OCI-LY7 (cell line): ENCODE measurements around the gene MEAF6. TPM values are rescaled to one million over a fixed set of nuclear protein-coding genes. Genes with fewer than 3 reads are reported as not detected.

Source experiments
- BruUV-seq: library from RNA; stranded (reverse); fragments of 400-500 nt; replicated peaks from 2 replicates; lab custom pipeline; 2021; lab: Mats Ljungman, UMichigan
- CTCF ChIA-PET: fragments of 300-600 bp; sonication (Branson Sonifier 250); formaldehyde crosslinking; loops from one replicate; lab custom pipeline; 2022; ENCODE audit warnings: antibody characterized with exemption; ENCODE audit not compliant: unreplicated experiment; lab: Charles Lee
- POLR2A ChIA-PET: fragments of 300-600 bp; sonication (Branson Sonifier 250); formaldehyde crosslinking; loops from one replicate; lab custom pipeline; 2022; ENCODE audit warnings: antibody characterized with exemption; lab: Charles Lee
- DNase-seq: peaks from one replicate; pipeline ENCODE4 v3.0.0-alpha.2; 2015; ENCODE audit warnings: low spot score
- H2AFZ ChIP-seq: fragments of 200-600 bp; sonication (generic), shearing (Covaris generic); 2 replicates; pipeline ENCODE4 v1.6.1; 2014; ENCODE audit warnings: mild to moderate bottlenecking, antibody characterized with exemption, low read length, moderate library complexity
- H3K27ac ChIP-seq: fragments of 200-600 bp; sonication (generic); 2 replicates; pipeline ENCODE4 v1.5.1; 2014; ENCODE audit warnings: mixed run types, low read depth, mild to moderate bottlenecking, moderate library complexity, low read length, inconsistent platforms; ENCODE audit not compliant: poor library complexity, severe bottlenecking
- H3K36me3 ChIP-seq: fragments of 200-600 bp; sonication (generic); 2 replicates; pipeline ENCODE4 v1.6.1; 2014; ENCODE audit warnings: mild to moderate bottlenecking, antibody characterized with exemption, low read length, moderate library complexity, mixed read lengths; ENCODE audit not compliant: insufficient read depth
- H3K4me1 ChIP-seq: fragments of 200-600 bp; sonication (generic); 2 replicates; pipeline ENCODE4 v1.5.1; 2014; ENCODE audit warnings: mild to moderate bottlenecking, low read length; ENCODE audit not compliant: insufficient read depth, poor library complexity, severe bottlenecking
- H3K4me2 ChIP-seq: fragments of 200-600 bp; sonication (generic); 2 replicates; pipeline ENCODE4 v1.6.1; 2014; ENCODE audit warnings: mild to moderate bottlenecking, low read length
- H3K4me3 ChIP-seq: fragments of 200-600 bp; sonication (generic); 2 replicates; pipeline ENCODE4 v1.5.1; 2014; ENCODE audit warnings: mild to moderate bottlenecking, low read depth, low read length; ENCODE audit not compliant: poor library complexity, severe bottlenecking
- H3K79me2 ChIP-seq: fragments of 200-600 bp; sonication (generic); 2 replicates; pipeline ENCODE4 v1.6.1; 2016; ENCODE audit warnings: low read depth, mild to moderate bottlenecking, low read length, moderate library complexity, mixed read lengths; ENCODE audit not compliant: insufficient read depth
- H3K9me2 ChIP-seq: fragments of 200-600 bp; sonication (generic); 2 replicates; pipeline ENCODE4 v1.6.1; 2016; ENCODE audit warnings: mild to moderate bottlenecking, low read length, mixed read lengths; ENCODE audit not compliant: insufficient read depth
- H3K9me3 ChIP-seq: fragments of 200-600 bp; sonication (generic); 2 replicates; pipeline ENCODE4 v1.6.1; 2014; ENCODE audit warnings: mild to moderate bottlenecking, mixed run types, low read length, mixed read lengths
- H4K20me1 ChIP-seq: fragments of 200-600 bp; sonication (generic); 2 replicates; pipeline ENCODE4 v1.6.1; 2014; ENCODE audit warnings: mild to moderate bottlenecking, antibody characterized with exemption, low read length, moderate library complexity, mixed read lengths; ENCODE audit not compliant: insufficient read depth
- EZH2phosphoT487 ChIP-seq: fragments of 200-600 bp; sonication (generic); IDR thresholded peaks from 2 replicates; pipeline ENCODE4 v1.6.1; 2018; ENCODE audit warnings: low read depth, borderline replicate concordance, mild to moderate bottlenecking, mixed run types, antibody characterized with exemption, low read length, moderate library complexity, mixed read lengths
- intact Hi-C: fragments of 100-400 bp; cut with micrococcal nuclease; formaldehyde crosslinking; loops from one replicate; pipeline ENCODE4 v1.10.0; 2022; ENCODE audit not compliant: unreplicated experiment
- total RNA-seq, 2 experiments: library from RNA; depleted of rRNA in 1 of 2; stranded (reverse); fragments of >200 nt in 1 of 2; shearing (Covaris generic) in 1 of 2; gene quantifications; 2 replicates each; pipeline ENCODE4 v1.2.3, GENCODE V29; 2014 to 2022
- TF ChIP-seq, protein P1 (sequence below): fragments of 200-600 bp; sonication (generic); conservative IDR thresholded peaks from 2 replicates; pipeline ENCODE4 v1.5.1; 2014; ENCODE audit warnings: mild to moderate bottlenecking, antibody characterized with exemption, low read length, moderate library complexity, mixed read lengths

MEAF6 gene
- total RNA-seq, 2 experiments from 2014 or later = 69.8 to 74.3 TPM

DNA sequence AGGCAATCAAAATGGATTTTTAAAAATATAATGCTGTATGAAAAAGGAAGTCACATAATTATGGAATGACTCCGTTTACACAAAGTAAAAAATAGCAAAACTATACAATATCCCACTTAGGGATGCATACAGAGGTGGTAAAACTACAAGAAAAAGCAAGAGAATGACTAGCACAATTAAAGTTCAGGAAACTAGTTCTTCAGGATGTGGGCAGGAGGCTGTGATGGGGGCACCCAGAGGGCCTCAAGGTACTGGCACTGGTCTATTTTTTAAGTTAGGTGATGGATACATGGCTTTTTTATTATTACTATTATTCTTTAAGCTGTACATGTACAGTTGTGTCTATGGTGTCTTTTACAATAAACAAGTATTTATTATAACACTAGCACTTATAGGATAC lies 41.6 kb downstream of the MEAF6 start:
- no peaks in the 10 kb centered on the region for H3K9me2 ChIP-seq
- peaks cover 5% of the 10 kb centered on the region; the same call in 1 of the 2 replicates for H4K20me1 ChIP-seq
- H3K79me2 ChIP-seq = peaks cover 34% of the 10 kb centered on the region
- no peak for DNase-seq
- no TSS peak for BruUV-seq
- peaks cover 34% of the 10 kb centered on the region for H3K4me1 ChIP-seq
- intact Hi-C loops = no loop called here
- no peak overlapping the region for H3K27ac ChIP-seq
- peaks cover 22% of the 10 kb centered on the region for H3K36me3 ChIP-seq
- H3K4me3 ChIP-seq = no peak overlapping the region
- H2AFZ ChIP-seq = no peak overlapping the region
- peak overlapping the region; percentile 97 for H3K4me2 ChIP-seq
- ChIA-PET CTCF (interaction anchor here (0.7 kb wide), 1 partner anchor 14 kb away, joined by 3 read pairs; no protein-coding TSS in a partner anchor), POLR2A (interaction anchor here (0.6 kb wide), 1 partner anchor 233 kb away, joined by 3 read pairs; no protein-coding TSS in a partner anchor)
- H3K9me3 ChIP-seq = no peaks in the 10 kb centered on the region
- TF ChIP-seq, protein P1, sequence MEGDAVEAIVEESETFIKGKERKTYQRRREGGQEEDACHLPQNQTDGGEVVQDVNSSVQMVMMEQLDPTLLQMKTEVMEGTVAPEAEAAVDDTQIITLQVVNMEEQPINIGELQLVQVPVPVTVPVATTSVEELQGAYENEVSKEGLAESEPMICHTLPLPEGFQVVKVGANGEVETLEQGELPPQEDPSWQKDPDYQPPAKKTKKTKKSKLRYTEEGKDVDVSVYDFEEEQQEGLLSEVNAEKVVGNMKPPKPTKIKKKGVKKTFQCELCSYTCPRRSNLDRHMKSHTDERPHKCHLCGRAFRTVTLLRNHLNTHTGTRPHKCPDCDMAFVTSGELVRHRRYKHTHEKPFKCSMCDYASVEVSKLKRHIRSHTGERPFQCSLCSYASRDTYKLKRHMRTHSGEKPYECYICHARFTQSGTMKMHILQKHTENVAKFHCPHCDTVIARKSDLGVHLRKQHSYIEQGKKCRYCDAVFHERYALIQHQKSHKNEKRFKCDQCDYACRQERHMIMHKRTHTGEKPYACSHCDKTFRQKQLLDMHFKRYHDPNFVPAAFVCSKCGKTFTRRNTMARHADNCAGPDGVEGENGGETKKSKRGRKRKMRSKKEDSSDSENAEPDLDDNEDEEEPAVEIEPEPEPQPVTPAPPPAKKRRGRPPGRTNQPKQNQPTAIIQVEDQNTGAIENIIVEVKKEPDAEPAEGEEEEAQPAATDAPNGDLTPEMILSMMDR = no peak
- no peak for TF ChIP-seq EZH2phosphoT487

DNA sequence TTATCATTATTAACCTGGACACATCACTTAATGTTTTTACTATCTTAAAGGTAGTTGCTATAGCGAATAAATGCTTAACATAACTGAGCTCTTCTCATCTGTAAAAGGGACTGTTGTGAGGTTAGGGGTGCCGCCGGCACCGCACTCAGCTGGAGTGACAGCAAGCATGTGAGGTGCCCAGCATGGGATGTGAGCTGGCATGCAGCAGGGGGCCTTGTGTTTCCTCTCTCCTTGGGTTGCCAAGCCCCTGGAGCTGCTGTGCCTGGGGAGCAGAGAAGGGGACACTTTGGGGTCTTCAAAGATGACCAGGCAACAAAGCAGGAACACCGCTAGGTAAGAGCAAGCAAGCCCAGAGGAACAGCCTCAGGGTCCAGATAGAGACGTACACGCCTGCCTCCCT lies 42.3 kb downstream of the MEAF6 start:
- peaks cover 15% of the 10 kb centered on the region for H3K36me3 ChIP-seq
- POLR2A ChIA-PET = no interaction called here
- intact Hi-C loops = no loop called here
- H4K20me1 ChIP-seq = no peaks in the 10 kb centered on the region
- H3K79me2 ChIP-seq = peaks cover 27% of the 10 kb centered on the region
- TF ChIP-seq EZH2phosphoT487 = no peak
- TF ChIP-seq, protein P1 = no peak
- H3K9me2 ChIP-seq = no peaks in the 10 kb centered on the region
- no peak overlapping the region for H3K4me3 ChIP-seq
- BruUV-seq = no TSS peak
- no peaks in the 10 kb centered on the region for H3K9me3 ChIP-seq
- no peak for DNase-seq
- CTCF ChIA-PET = no interaction called here
- H3K4me2 ChIP-seq = no peak overlapping the region
- no peak overlapping the region for H3K27ac ChIP-seq
- peaks cover 27% of the 10 kb centered on the region for H3K4me1 ChIP-seq
- H2AFZ ChIP-seq = no peak overlapping the region

DNA sequence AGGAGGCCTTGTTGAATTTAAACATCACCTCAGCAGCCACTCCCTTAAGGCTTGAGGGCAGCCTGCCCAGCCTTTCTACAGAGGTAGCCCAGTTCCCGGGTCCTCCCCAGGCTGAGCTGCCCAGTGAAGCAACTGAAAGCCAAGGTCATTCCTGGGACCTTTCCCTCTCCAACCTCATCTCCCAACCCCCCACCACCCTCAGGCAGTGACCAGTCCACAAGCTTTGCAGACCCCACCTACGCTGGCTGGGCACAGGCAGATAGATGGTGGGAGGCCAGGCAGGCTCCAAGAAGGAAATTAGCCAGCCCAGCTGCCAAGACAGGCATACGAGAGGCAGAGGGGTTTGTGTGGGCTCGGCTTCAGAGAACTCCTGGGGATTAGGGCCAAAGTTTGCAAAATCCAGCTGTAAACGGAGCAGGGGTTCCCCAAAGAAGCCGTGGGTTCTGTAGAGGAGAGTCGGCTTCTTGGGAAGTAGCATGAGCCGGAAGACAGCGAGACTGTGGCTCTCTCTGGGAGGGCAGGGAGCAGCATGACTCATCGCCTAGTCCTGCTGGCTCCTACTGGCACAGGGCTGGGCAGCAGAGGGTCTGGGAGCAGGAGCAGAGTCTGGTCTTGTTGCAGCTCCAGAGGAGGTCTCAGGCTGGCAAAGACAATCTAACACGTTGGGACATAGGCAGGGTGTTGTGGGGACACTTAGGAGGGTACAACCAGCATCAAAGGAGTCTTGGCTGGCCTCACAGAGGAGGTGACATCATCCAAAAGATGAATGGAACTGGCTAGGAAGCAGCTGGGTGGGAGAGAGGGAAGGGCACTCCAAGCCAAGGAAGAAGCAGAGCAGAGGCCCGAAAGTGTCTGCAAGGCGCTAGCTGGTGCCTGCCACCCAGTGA lies 43.0 kb downstream of the MEAF6 start:
- H3K4me2 ChIP-seq = no peak overlapping the region
- no peaks in the 10 kb centered on the region for H3K9me3 ChIP-seq
- intact Hi-C loops = no loop called here
- no peaks in the 10 kb centered on the region for H3K9me2 ChIP-seq
- no peak overlapping the region for H3K4me3 ChIP-seq
- DNase-seq = no peak
- TF ChIP-seq EZH2phosphoT487 = no peak
- TF ChIP-seq, protein P1 = no peak
- POLR2A ChIA-PET = no interaction called here
- no peaks in the 10 kb centered on the region for H4K20me1 ChIP-seq
- peaks cover 20% of the 10 kb centered on the region for H3K4me1 ChIP-seq
- BruUV-seq = no TSS peak
- H3K27ac ChIP-seq = no peak overlapping the region
- H2AFZ ChIP-seq = no peak overlapping the region
- CTCF ChIA-PET = no interaction called here
- H3K36me3 ChIP-seq = peaks cover 10% of the 10 kb centered on the region
- peaks cover 21% of the 10 kb centered on the region for H3K79me2 ChIP-seq
